ENCODE results near the gene GALNT11.
"Not testable (repeated sequence)": the region's sequence is repeated elsewhere in the genome, so short reads cannot be mapped to it uniquely, and the experiment has no call there.

Gene GALNT11

GRCh38 chr7:152030059-152030458, 4.6 kb downstream of the GALNT11 start:
- DNase-seq: not testable (repeated sequence)

- DNase-seq: not testable (repeated sequence)
Observed at GRCh38 chr7:152030639-152031038, 5.2 kb downstream of the GALNT11 start.

GRCh38 chr7:152035817-152036216, 10.3 kb downstream of the GALNT11 start:
- DNase-seq: no peak

GRCh38 chr7:152038410-152038809, 12.9 kb downstream of the GALNT11 start:
- not testable (repeated sequence) for DNase-seq

- DNase-seq: not testable (repeated sequence)
Observed at GRCh38 chr7:152043086-152043485, 17.6 kb downstream of the GALNT11 start.

- not testable (repeated sequence) for DNase-seq
Observed at GRCh38 chr7:152044909-152045308, 19.4 kb downstream of the GALNT11 start.

- DNase-seq: no peak
Observed at GRCh38 chr7:152046531-152046930, 21.1 kb downstream of the GALNT11 start.

GRCh38 chr7:152048051-152048450, 22.6 kb downstream of the GALNT11 start:
- no peak for DNase-seq

GRCh38 chr7:152050547-152050971, 25.1 kb downstream of the GALNT11 start:
- no peak for DNase-seq

- no peak for DNase-seq
Observed at GRCh38 chr7:152051968-152052367, 26.5 kb downstream of the GALNT11 start.

- DNase-seq: no peak
Observed at GRCh38 chr7:152052771-152053170, 27.3 kb downstream of the GALNT11 start.

- no peak for DNase-seq
Observed at GRCh38 chr7:152054367-152055230, 29.1 kb downstream of the GALNT11 start.

GRCh38 chr7:152056621-152057274, 31.3 kb downstream of the GALNT11 start:
- no peak for DNase-seq

GRCh38 chr7:152059311-152059710, 33.8 kb downstream of the GALNT11 start:
- no peak for DNase-seq

- not testable (repeated sequence) for DNase-seq
Observed at GRCh38 chr7:152061086-152061485, 35.6 kb downstream of the GALNT11 start.

- not testable (repeated sequence) for DNase-seq
Observed at GRCh38 chr7:152063192-152063591, 37.7 kb downstream of the GALNT11 start.

- DNase-seq: not testable (repeated sequence)
Observed at GRCh38 chr7:152063821-152064220, 38.3 kb downstream of the GALNT11 start.

GRCh38 chr7:152065800-152066344, 40.4 kb downstream of the GALNT11 start:
- DNase-seq: not testable (repeated sequence)

GRCh38 chr7:152072421-152072820, 46.9 kb downstream of the GALNT11 start:
- DNase-seq: no peak

GRCh38 chr7:152073352-152073751, 47.9 kb downstream of the GALNT11 start:
- DNase-seq: no peak

- no peak for DNase-seq
Observed at GRCh38 chr7:152074673-152075072, 49.2 kb downstream of the GALNT11 start.

GRCh38 chr7:152075379-152075778, 49.9 kb downstream of the GALNT11 start:
- not testable (repeated sequence) for DNase-seq

GRCh38 chr7:152076324-152076821, 50.9 kb downstream of the GALNT11 start:
- DNase-seq: no peak
